GM12878 (cell line): ENCODE results near the gene PRM1. TPM values are rescaled to one million over a fixed set of nuclear protein-coding genes. Genes with fewer than 3 reads are reported as not detected.

Source experiments
- BCL3 ChIP-seq: IDR thresholded peaks from 2 replicates; pipeline ENCODE4 v1.6.1; 2011; ENCODE audit warnings: borderline replicate concordance, low read depth, mild to moderate bottlenecking, moderate library complexity, low read length; ENCODE audit not compliant: insufficient read depth, poor library complexity, severe bottlenecking
- polyA plus RNA-seq, 11 experiments: library from polyadenylated mRNA; depleted of rRNA in 4 of 11; unstranded in 6 of 11; stranded (reverse) in 5 of 11; fragments of >200 nt; fragmentation: Nextera tagmentation in 4 of 11; fragmentation: Illumina TruSeq in 1 of 11; extraction: Ambion mirVana in 4 of 11; extraction: Trizol in 1 of 11; gene quantifications; 1 replicate in 1 of 11; 2 replicates in 10 of 11; pipeline versions ENCODE4 v1.2.1 to v1.2.3, GENCODE V29; 2011 to 2016; ENCODE audit warnings: inconsistent platforms in 2 of 11, missing spikeins in 2 of 11, low read depth in 1 of 11
- total RNA-seq, 4 experiments: library from RNA; depleted of rRNA in 3 of 4; stranded (reverse); fragments of >200 nt in 3 of 4; fragmentation: Illumina TruSeq in 1 of 4; extraction: Trizol in 1 of 4; gene quantifications; 2 replicates each; pipeline versions ENCODE4 v1.2.1 to v1.2.3, GENCODE V29; 2013 to 2021
- TF ChIP-seq, protein P1 (sequence below): IDR thresholded peaks from 2 replicates; pipeline ENCODE4 v1.6.1; 2012; ENCODE audit warnings: improper control_type of control experiment, low read depth, low read length; ENCODE audit not compliant: insufficient replicate concordance

The PRM1 gene
- total and polyA plus RNA-seq, 10 of the 15 experiments (the other 5 are each of a cell fraction or from before 2014, with no cell fraction given), result 0.20 TPM; not detected in 9

DNA sequence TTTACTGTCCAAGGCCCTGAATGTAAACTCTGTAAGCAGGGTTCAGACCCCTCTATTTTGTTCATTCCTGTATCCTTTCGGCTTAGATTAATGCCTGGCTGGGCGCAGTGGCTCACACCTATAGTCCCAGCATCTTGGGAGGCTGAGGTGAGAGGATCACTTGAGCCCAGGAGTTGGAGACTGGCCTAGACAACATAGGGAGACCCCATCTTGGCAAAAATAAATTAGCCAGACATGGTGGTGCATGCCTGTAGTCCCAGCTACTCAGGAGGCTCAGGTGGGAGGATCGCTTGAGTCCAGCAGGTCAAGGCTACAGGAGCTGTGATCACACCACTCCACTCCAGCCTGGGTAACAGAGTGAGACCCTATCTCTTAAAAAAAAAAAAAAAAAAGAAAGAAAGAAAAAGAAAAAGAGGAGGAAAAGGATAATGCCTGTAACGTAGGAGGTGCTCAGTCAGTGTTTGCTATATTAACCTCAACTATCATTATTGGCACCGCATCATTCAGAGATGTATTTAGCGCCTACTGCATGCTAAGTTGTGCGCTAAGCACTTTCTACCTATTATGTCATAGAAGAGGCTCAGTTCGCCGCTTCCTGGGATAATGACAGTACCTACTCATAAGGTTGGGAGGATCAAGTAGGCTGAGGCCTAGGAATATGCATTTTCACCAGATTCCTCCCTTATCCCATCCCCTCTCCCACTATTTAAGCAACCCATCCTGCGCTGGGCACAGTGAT lies 30.2 kb downstream of the PRM1 start (continued):
- no peak for TF ChIP-seq BCL3
- TF ChIP-seq, protein P1, sequence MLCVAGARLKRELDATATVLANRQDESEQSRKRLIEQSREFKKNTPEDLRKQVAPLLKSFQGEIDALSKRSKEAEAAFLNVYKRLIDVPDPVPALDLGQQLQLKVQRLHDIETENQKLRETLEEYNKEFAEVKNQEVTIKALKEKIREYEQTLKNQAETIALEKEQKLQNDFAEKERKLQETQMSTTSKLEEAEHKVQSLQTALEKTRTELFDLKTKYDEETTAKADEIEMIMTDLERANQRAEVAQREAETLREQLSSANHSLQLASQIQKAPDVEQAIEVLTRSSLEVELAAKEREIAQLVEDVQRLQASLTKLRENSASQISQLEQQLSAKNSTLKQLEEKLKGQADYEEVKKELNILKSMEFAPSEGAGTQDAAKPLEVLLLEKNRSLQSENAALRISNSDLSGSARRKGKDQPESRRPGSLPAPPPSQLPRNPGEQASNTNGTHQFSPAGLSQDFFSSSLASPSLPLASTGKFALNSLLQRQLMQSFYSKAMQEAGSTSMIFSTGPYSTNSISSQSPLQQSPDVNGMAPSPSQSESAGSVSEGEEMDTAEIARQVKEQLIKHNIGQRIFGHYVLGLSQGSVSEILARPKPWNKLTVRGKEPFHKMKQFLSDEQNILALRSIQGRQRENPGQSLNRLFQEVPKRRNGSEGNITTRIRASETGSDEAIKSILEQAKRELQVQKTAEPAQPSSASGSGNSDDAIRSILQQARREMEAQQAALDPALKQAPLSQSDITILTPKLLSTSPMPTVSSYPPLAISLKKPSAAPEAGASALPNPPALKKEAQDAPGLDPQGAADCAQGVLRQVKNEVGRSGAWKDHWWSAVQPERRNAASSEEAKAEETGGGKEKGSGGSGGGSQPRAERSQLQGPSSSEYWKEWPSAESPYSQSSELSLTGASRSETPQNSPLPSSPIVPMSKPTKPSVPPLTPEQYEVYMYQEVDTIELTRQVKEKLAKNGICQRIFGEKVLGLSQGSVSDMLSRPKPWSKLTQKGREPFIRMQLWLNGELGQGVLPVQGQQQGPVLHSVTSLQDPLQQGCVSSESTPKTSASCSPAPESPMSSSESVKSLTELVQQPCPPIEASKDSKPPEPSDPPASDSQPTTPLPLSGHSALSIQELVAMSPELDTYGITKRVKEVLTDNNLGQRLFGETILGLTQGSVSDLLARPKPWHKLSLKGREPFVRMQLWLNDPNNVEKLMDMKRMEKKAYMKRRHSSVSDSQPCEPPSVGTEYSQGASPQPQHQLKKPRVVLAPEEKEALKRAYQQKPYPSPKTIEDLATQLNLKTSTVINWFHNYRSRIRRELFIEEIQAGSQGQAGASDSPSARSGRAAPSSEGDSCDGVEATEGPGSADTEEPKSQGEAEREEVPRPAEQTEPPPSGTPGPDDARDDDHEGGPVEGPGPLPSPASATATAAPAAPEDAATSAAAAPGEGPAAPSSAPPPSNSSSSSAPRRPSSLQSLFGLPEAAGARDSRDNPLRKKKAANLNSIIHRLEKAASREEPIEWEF, result no peak
- TF ChIP-seq, all 136 proteins: peak for 5
